HG03571 (cell line): ENCODE data around the gene NRXN3.
"Not testable (repeated sequence)": the region's sequence is repeated elsewhere in the genome, so short reads cannot be mapped to it uniquely, and the experiment has no call there.

Experiments used
- ATAC-seq: cut with Tn5 transposase; IDR thresholded peaks from one replicate; pipeline ENCODE4 v1.9.1; 2021; ENCODE audit not compliant: unreplicated experiment

NRXN3 gene

DNA sequence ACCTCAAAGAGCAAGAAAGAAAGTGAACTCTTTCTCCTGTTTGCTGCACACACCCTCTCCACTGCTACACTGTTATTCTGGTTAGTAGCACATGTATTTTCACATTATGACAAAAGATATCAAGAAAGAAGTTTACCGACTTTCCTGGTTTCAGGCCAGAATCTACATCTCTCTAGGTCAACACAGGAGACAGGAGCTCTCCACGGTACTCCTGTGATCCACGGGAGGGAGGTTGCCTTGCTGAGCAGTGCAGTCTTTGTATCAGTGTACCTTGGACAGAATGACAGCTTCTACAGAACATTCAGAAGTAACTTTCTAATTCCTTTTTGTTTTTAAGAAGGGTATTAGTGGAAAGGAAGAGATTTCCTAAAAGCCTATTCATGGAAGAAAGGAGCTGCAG, 805.6 kb downstream of the NRXN3 start:
- no peak for ATAC-seq

DNA sequence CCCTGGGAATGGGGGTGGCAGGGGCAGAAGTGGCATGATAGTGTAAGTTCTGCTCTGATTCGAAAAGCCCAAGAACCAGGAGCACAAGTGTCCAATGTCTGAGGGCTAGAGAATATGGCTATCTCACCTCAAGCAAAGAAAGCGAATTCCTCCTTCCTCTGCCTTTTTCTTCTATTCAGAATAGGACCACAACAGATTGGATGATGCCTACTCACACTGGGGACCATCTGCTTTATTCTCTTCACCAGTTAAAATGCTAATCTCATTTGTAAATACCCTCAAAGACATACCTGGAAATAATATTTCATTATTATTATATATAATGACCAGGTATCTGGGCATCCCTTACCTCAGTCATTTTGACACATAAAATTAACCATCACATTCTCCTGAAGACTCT, 808.7 kb downstream of the NRXN3 start:
- ATAC-seq, result no peak

DNA sequence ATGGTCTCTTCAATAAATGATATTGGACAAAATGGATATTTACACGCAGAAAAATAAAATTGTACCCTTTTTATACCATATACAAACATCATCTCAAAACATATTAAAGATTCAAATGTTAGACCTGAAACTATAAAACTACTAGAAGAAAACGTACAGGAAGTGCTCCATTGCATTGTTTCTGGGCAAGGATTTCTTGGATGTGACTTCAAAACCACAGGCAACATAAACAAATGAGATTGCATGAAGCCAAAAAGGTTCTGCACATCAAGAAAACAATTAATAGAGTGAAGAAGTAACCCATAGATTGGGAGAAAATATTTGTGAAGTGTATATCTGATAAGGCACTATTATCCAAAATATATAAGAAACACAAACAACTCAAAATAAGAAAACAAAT, 812.4 kb downstream of the NRXN3 start:
- ATAC-seq, result no peak

DNA sequence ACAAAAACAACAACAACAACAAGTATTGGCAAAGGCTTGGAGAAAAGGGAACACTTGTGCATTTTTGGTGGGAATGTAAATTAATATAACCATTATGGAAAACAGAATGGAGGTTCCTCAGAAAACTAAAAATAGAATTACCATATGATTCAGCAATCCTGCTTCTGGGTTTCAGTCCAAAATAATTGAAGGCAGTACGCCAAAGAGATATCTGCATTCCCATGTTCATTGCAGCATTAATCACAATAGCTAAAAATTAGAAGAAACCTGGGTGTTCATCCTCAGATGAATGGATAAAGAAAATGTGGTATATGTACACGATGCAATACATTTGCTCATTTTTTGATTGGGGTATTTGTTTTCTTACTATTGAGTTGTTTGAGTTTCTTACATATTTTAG, 813.0 kb downstream of the NRXN3 start:
- no peak for ATAC-seq

DNA sequence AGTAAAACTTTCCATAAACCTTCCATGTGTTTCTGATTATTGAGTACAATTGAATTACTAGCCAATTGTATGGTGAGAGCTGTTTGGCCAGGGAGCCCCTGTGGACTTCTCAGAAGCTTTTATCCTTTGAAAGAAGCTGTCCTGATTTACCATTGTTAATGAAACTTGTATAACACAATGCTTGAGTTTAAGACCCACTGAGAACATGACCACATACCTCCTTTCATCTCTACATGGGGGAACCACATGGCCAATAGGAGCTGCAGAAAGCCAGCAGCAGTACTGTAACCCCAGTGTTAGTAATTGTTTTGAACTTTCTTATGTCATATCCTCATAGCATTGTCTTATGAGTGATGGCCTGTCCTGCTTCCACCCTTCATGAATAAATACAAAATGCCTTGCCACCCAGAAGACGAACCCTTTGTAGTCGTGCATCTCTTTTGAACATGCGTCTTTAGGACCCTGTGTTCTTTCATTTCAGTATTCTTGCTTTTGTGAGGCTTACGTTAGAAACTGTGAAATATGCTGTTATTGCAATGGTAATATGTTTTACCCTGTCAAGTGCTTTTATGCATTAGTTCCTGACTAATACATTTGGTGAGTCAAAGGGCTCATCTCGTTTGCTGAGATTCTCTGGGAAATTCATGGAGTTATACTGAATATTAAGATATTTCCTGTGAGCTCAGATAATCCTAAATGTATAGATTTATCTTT, 815.7 kb downstream of the NRXN3 start:
- no peak for ATAC-seq

DNA sequence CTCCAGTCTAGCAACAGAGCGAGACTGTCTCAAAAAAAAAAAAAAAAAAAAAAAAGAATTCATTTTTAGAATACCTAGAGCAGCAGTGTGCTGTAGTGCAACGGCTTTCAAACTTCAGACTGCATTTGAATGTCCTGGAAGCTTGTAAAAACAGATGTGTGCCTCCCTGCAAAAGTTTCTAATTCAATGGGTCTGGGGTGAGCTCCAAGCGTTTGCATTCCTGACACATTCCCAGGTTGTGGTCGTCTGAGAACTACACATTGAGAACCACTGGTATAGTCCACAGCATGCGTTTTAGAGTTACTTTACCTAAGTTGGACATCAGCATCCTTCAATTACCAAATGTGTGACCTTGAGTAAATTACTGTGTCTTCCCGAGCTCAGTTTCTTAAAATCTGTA, 816.8 kb downstream of the NRXN3 start:
- ATAC-seq, result no peak

DNA sequence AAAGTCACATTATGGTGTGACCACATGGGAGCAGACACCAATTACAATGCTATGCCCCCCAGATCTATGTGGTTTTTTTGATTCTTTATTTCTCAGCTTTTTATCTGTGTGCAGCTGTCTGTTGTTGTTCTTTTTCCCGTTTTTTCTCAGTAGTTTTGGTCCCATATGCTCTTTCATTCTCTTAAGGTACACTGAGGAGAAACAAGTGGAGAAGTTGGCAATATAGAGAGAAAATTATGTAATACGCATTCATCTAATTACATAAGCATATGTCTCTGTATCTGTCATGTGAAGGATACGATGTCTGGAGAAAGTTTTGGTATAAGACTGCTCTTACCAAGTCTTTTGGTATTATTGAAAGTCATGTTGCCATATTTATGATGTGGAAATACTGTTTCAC, 819.0 kb downstream of the NRXN3 start:
- no peak for ATAC-seq

DNA sequence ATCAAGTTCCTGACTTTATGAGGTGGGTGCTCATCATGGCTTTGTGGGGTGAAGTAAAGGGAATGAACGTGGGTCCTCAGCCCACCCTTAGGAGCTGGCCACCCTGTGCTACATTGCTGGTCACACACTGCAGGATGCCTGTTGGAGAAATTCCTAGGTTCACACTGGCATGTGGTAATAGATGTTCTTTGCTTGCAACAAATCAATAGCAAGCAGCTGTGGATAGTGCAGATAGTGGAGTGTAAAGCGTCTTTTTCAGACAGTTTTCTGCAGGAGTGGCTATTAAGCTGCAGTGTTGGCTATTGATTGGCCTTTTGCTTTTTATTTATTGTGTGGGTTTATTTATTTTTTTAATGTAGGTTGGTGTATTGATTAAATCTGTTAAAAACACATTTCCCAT, 822.7 kb downstream of the NRXN3 start:
- no peak for ATAC-seq

DNA sequence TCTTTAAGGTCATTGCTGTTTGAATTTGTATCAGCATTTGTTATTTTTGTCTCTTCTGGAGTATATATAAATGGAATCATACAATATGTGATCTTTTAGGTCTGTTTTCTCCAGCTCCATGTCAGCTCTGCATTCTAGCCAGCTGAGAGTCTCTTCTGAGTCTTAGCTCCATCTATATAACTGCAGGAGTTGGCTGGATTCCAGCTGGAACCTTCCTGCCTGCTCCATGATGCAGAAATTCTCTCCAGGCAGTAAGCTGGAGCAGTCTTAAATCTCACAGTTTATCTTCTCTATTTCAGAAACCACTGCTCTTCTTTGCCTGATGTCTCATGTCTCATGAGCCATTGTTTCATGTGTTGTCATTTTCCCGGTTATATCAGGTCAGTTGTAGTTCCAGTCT, 827.6 kb downstream of the NRXN3 start:
- ATAC-seq, result no peak

DNA sequence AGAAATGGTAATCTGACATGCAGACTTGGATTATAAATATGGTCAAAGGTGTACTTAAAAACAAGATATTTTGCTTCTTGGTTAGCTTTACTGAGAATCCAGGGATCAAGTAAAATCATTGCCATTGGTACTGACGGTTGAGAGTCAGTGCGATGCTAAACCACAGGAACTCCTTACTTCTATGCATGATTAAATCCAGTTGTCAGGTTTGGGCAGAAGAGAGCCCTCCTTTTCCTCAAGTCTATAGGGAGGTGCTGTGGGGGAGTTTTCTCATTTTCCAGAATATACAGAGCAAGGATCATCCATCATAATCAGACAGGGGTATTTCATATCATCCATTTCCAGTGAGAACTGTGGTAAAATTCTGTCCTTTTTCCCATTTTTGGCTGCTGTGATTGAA, 839.1 kb downstream of the NRXN3 start:
- ATAC-seq, result no peak

DNA sequence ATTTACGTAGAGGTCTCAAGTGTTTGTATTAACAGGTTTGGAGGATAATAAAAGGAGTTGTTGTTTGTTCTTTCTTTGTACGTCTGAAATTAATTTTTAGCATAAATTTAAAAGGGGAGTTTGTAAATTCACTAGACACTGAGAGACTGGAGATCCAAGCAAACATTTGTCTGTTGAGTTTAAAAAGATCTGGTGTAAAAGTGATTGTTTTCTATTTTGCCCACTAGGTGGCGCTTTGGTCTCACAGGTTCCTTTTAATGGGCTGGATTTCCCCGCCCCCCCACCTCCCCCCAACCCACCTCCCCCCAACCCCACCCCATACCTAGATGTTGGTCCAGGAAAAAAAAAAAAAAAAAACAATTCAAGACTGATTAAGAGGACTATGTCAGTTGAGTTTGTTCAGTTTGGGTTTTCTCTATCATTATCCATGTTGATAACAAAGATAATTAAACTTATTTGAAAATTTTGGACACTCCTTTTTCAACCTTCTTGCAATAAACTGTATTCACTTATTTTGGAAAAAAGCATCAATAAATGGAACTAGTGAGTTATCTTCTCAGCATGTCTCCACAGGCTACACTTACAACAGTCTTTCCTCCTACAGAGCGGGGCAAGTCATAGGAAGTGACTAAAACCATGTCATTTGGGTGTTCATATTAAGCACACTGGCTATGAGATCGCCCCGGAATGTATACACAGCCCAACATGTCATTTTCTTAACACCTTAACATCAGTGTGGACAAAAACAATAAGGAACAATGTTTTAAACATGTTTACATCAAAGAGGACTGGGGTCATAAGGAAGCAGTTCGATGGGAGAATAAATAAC, 841.1 kb downstream of the NRXN3 start:
- ATAC-seq, result no peak

DNA sequence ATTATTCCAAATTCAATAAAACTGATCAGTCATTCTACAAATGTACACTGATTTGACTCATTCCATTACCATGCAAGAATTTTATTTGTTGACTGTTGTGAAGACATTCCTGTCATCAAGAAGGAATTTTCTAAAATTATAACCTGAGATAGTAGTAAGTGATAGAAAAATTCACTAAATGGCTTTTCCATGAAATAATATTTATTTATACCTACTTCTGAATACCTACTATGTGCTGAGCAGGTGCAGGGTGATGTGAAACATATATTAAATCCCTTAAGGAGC, 841.7 kb downstream of the NRXN3 start:
- ATAC-seq, result no peak

DNA sequence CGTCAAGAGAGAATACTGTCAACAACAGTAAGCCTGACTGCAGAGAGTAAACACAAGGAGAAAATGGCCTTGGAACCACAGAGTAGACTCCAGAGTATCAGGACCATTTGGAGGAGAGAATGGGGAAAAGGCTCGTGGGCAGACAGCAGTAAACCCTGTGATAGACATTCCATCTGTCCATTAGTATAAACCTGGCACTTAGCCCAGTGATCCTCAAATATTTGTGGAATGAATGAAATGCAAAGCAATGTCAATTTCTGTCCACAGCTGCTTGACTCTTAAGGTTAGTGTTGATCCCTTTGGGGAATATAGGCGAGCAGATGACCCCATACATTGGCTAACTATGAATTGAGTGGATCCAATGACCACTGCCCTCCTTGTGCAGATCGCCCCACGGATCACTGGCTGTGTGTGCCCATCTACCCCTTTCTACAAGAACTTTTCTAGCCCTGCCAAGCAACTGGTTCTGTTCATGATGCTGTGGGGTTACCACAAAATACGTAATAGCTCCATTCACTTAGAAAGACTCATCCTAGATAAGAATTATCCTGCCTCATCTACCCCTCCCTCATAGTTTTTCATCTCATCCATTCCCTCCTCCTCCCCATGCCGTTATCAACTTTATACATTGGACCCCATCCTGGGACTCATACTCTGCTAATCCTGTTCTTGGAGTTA, 846.8 kb downstream of the NRXN3 start:
- ATAC-seq, result no peak

DNA sequence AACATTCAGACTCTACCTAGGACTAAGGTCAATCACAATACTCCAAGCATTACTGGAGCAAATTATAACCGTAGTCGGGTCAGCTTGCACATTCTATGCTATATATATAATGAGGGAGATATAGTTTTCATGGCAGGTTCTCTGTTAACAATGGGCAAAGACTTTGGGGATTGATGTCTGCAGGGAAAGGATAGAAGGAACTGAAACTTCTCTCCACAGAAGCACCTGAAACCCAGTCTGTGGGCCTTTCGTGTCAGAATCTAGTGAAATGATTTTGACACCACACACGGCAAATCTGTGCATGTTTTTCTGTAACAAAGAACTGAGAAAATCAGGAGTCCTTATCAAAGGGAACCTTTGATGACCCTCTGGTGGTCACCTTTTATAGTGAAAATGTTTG, 847.4 kb downstream of the NRXN3 start:
- no peak for ATAC-seq

DNA sequence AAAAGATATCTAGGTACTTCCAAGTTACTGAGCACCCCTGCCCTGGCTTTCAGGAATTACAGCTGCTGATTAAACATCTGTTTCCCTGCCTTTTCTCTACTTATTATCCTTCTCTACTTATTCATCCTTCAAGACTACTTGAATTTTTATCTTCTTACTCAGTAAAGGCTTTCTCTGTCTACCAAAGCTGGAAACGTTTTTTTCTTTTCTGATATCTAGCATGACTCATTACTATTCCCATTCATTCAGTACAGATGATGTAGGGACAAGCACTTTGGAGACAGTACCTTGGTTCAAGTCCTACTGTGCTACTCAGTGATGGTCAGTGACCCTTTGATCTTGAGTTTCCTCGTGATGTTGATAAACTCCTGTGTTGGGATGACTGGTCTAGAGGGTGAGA, 848.7 kb downstream of the NRXN3 start:
- ATAC-seq, result no peak

DNA sequence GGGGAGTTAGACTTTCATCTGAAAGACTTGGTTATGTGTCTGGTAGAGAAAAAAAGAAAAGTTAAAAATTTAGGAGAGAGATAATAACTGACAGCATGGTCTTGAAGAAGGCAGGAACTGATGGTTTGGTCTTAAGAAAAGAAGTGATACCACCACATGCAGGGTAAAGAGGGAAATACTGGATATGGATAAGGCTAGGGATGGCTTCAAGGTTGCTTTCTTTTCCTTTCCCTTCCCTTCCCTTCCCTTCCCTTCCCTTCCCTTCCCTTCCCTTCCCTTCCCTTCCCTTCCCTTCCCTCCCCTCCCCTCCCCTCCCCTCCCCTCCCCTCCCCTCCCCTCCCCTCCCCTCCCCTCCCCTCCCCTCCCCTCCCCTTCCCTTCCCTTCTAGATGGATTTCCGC, 849.7 kb downstream of the NRXN3 start:
- ATAC-seq, result not testable (repeated sequence)

DNA sequence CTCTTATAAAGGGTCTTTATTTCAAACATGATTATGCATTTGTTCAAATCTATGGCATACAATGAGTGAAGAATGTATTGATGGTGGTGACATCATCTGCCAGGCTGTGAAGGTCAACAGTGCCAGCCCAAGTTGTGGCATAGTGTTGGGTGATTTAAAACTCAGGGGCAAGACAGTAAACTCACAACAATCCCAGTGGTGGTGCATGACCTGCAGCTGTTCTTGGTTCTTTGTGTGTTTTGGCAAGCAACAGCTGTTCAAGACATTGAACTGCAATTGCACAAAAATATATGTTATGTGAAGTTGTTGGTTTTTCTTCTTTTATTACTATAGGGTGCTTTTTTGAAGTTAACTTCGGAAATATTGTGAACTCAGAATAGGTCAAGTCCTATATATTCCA, 851.6 kb downstream of the NRXN3 start:
- ATAC-seq, result no peak

DNA sequence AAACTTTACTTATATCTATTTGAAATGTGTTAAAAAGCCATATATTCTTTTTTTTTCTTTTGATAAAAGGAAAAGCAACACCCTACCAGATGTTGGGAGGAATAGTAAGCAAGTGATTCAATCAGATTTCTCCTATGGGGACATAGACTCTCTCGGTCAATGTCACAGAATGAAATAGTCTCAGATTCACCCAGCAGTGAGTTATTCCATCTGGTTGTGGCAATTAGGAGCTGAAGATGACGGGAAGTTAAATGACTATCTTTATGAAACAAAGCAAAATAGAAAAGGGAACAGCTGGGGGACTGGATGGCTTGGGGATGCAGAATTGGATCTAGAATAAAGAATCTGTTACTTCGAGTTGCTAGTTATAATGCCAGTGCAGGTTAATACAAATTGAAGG, 857.0 kb downstream of the NRXN3 start:
- no peak for ATAC-seq

DNA sequence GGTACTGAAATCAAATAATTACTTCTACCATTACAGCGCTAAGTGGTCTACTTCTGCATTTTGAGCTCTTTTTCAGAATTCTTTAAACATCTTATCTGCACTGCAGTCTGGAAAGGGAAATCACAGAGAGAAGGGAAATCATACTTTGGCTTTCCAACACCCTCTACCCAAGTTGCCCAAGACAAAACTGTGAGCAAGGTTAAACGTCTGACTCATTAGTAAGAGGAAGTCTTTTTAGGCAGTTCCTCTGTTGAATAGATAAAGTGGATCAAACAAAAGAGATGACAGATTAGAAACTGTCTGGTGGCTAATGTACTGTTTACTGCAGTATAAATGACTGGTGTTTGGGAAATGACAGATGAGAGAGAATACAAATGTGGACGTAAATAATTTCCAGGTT, 858.1 kb downstream of the NRXN3 start:
- no peak for ATAC-seq

DNA sequence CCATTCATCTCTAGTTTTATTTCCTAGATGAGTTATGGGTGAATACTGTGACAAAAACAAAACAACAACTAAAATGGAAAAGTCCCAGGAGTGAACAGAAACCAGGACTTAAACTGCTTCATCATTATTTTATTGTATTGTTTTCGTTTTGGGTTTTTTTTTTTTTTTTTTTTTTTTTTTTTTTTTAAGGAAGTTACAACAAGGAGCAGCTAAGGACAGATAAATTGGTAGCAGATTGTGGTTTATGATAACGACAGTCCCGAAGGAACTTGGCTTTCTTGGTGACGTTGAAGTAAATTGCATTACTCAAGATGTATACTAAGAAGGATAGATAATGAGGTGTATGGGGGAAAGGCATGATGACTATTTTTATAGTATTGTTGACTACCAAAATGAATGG, 866.3 kb downstream of the NRXN3 start:
- no peak for ATAC-seq

DNA sequence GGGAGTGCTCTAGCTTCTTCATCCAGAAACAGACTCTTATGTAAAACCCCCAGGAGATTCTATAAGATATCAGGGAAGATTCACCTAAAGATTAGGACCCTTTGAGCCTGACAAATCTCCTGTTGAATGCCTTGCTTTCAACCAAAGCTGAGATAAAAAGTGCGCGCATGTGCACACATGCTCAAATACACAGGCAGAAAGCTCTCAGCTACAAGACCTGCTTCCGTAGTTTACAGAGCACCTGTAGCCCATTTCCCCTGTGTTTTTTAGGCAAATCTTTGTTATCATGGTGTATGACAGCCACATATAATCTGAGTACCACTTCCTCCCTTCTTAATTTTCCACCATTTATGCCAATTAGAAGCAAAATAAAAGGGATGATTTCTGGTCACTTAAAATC, 866.9 kb downstream of the NRXN3 start:
- ATAC-seq, result no peak

DNA sequence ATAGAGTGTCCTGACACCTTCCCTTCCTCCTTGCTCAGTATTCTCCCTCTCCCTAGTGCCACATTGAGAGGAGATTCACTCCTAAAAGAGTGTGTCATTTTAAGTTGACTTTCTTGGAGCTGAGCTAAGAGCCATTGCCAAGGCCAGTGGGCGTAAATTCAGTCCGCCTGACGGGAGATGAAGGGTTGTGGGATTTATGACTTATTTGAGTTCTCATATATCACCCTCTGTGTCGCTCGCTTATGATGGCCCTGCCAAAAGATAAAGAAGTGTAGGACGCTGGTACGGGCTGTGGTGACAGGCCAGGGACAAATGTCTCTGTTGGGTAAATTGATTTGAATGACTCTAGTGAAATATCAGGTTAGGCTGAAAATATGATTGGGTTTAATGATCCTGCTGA, 867.4 kb downstream of the NRXN3 start:
- no peak for ATAC-seq
